ENCODE measurements around the gene MAP3K3. TPM values are rescaled to one million over a fixed set of nuclear protein-coding genes. Genes with fewer than 3 reads are reported as not detected.
A peak's percentile ranks its signal among the peaks of the same experiment; 100 is the strongest.

MAP3K3 gene
- total and polyA plus RNA-seq, 4 donors: 21.9 to 42.6 (median 30.0) TPM

- Histone ChIP-seq H3K4me3 (ENCODE audit: low read depth, low read length) (no peak overlapping the region), H3K4me1 (ENCODE audit: control insufficient read depth, insufficient read depth, low read length) (no peaks in the 10 kb centered on the region), H3K36me3 (ENCODE audit: control insufficient read depth, insufficient read depth, low read length) (peaks cover 13% of the 10 kb centered on the region), H3K27ac (ENCODE audit: low read depth, low read length) (no peak overlapping the region), H3K9me3 (ENCODE audit: control insufficient read depth, insufficient read depth, low read length) (no peaks in the 10 kb centered on the region), H3K27me3 (ENCODE audit: control insufficient read depth, insufficient read depth, low read length) (no peaks in the 10 kb centered on the region)
- no peak for DNase-seq (ENCODE audit: low read depth in 4 of 6, low spot score in 6 of 6)
- 100% methylated on average over 1 of the region's 2 CpGs for WGBS (ENCODE audit: insufficient coverage)
These were observed 8.6 kb upstream of the MAP3K3 start for GRCh38 chr17:63613663-63614062.

GRCh38 chr17:63621229-63621683 lies 961 bp upstream of the MAP3K3 start:
- 8% methylated on average over 7 of the region's 10 CpGs for WGBS (ENCODE audit: insufficient coverage)
- Histone ChIP-seq H3K27me3 (ENCODE audit: control insufficient read depth, insufficient read depth, low read length) (no peaks in the 10 kb centered on the region), H3K36me3 (ENCODE audit: control insufficient read depth, insufficient read depth, low read length) (no peaks in the 10 kb centered on the region), H3K27ac (ENCODE audit: low read depth, low read length) (peak overlapping the region; percentile 89), H3K4me3 (ENCODE audit: low read depth, low read length) (peak overlapping the region; percentile 83), H3K9me3 (ENCODE audit: control insufficient read depth, insufficient read depth, low read length) (no peaks in the 10 kb centered on the region), H3K4me1 (ENCODE audit: control insufficient read depth, insufficient read depth, low read length) (peaks cover 3% of the 10 kb centered on the region)
- no peak for DNase-seq (ENCODE audit: low read depth in 4 of 6, low spot score in 6 of 6)

GRCh38 chr17:63622574-63623390 lies 565 bp downstream of the MAP3K3 start:
- Histone ChIP-seq H3K9me3 (ENCODE audit: control insufficient read depth, insufficient read depth, low read length) (no peaks in the 10 kb centered on the region), H3K36me3 (ENCODE audit: control insufficient read depth, insufficient read depth, low read length) (no peaks in the 10 kb centered on the region), H3K4me1 (ENCODE audit: control insufficient read depth, insufficient read depth, low read length) (peaks cover 6% of the 10 kb centered on the region), H3K4me3 (ENCODE audit: low read depth, low read length) (peak overlapping the region; percentile 83), H3K27me3 (ENCODE audit: control insufficient read depth, insufficient read depth, low read length) (no peaks in the 10 kb centered on the region), H3K27ac (ENCODE audit: low read depth, low read length) (peak overlapping the region; percentile 91)
- under 1% methylated on average over 95 of the region's 100 CpGs for WGBS (ENCODE audit: insufficient coverage)
- peak in 4 of 6 donors; percentile 10 to 72 (median 48) for DNase-seq (ENCODE audit: low read depth in 4 of 6, low spot score in 6 of 6)

- Histone ChIP-seq H3K4me3 (ENCODE audit: low read depth, low read length) (peak overlapping the region; percentile 80), H3K27me3 (ENCODE audit: control insufficient read depth, insufficient read depth, low read length) (no peaks in the 10 kb centered on the region), H3K27ac (ENCODE audit: low read depth, low read length) (peak overlapping the region; percentile 91), H3K9me3 (ENCODE audit: control insufficient read depth, insufficient read depth, low read length) (no peaks in the 10 kb centered on the region), H3K4me1 (ENCODE audit: control insufficient read depth, insufficient read depth, low read length) (peaks cover 6% of the 10 kb centered on the region), H3K36me3 (ENCODE audit: control insufficient read depth, insufficient read depth, low read length) (no peaks in the 10 kb centered on the region)
- DNase-seq (ENCODE audit: low read depth in 4 of 6, low spot score in 6 of 6): no peak
- WGBS (ENCODE audit: insufficient coverage): 2% methylated on average over 3 of the region's 7 CpGs
These were observed 1.7 kb downstream of the MAP3K3 start for GRCh38 chr17:63623786-63624530.

- Histone ChIP-seq H3K9me3 (ENCODE audit: control insufficient read depth, insufficient read depth, low read length) (no peaks in the 10 kb centered on the region), H3K27ac (ENCODE audit: low read depth, low read length) (no peak overlapping the region), H3K36me3 (ENCODE audit: control insufficient read depth, insufficient read depth, low read length) (no peaks in the 10 kb centered on the region), H3K4me1 (ENCODE audit: control insufficient read depth, insufficient read depth, low read length) (peaks cover 6% of the 10 kb centered on the region), H3K4me3 (ENCODE audit: low read depth, low read length) (no peak overlapping the region), H3K27me3 (ENCODE audit: control insufficient read depth, insufficient read depth, low read length) (no peaks in the 10 kb centered on the region)
- WGBS (ENCODE audit: insufficient coverage): no CpG with 5 or more reads among the region's 1 CpG
- DNase-seq (ENCODE audit: low read depth in 4 of 6, low spot score in 6 of 6): no peak
These were observed 2.3 kb downstream of the MAP3K3 start for GRCh38 chr17:63624531-63624880.

GRCh38 chr17:63626551-63627180 lies 4.4 kb downstream of the MAP3K3 start:
- Histone ChIP-seq H3K36me3 (ENCODE audit: control insufficient read depth, insufficient read depth, low read length) (no peaks in the 10 kb centered on the region), H3K4me1 (ENCODE audit: control insufficient read depth, insufficient read depth, low read length) (peaks cover 3% of the 10 kb centered on the region), H3K27ac (ENCODE audit: low read depth, low read length) (no peak overlapping the region), H3K9me3 (ENCODE audit: control insufficient read depth, insufficient read depth, low read length) (no peaks in the 10 kb centered on the region), H3K4me3 (ENCODE audit: low read depth, low read length) (no peak overlapping the region), H3K27me3 (ENCODE audit: control insufficient read depth, insufficient read depth, low read length) (no peaks in the 10 kb centered on the region)
- WGBS (ENCODE audit: insufficient coverage): 40% methylated on average over 1 of the region's 4 CpGs
- peak in 1 of 6 donors; percentile 9 for DNase-seq (ENCODE audit: low read depth in 4 of 6, low spot score in 6 of 6)

GRCh38 chr17:63629627-63630026 lies 7.4 kb downstream of the MAP3K3 start:
- Histone ChIP-seq H3K27me3 (ENCODE audit: control insufficient read depth, insufficient read depth, low read length) (no peaks in the 10 kb centered on the region), H3K36me3 (ENCODE audit: control insufficient read depth, insufficient read depth, low read length) (peaks cover 6% of the 10 kb centered on the region), H3K9me3 (ENCODE audit: control insufficient read depth, insufficient read depth, low read length) (no peaks in the 10 kb centered on the region), H3K4me3 (ENCODE audit: low read depth, low read length) (no peak overlapping the region), H3K4me1 (ENCODE audit: control insufficient read depth, insufficient read depth, low read length) (peaks cover 3% of the 10 kb centered on the region), H3K27ac (ENCODE audit: low read depth, low read length) (no peak overlapping the region)
- no peak for DNase-seq (ENCODE audit: low read depth in 4 of 6, low spot score in 6 of 6)
- WGBS (ENCODE audit: insufficient coverage): no CpG with 5 or more reads among the region's 1 CpG

GRCh38 chr17:63631062-63631461 lies 8.8 kb downstream of the MAP3K3 start:
- no peak for DNase-seq (ENCODE audit: low read depth in 4 of 6, low spot score in 6 of 6)
- Histone ChIP-seq H3K27me3 (ENCODE audit: control insufficient read depth, insufficient read depth, low read length) (no peaks in the 10 kb centered on the region), H3K4me3 (ENCODE audit: low read depth, low read length) (no peak overlapping the region), H3K4me1 (ENCODE audit: control insufficient read depth, insufficient read depth, low read length) (peaks cover 6% of the 10 kb centered on the region), H3K27ac (ENCODE audit: low read depth, low read length) (no peak overlapping the region), H3K36me3 (ENCODE audit: control insufficient read depth, insufficient read depth, low read length) (peaks cover 6% of the 10 kb centered on the region), H3K9me3 (ENCODE audit: control insufficient read depth, insufficient read depth, low read length) (no peaks in the 10 kb centered on the region)
- WGBS (ENCODE audit: insufficient coverage): 100% methylated on average over 1 of the region's 3 CpGs

GRCh38 chr17:63631626-63632025 lies 9.4 kb downstream of the MAP3K3 start:
- Histone ChIP-seq H3K27me3 (ENCODE audit: control insufficient read depth, insufficient read depth, low read length) (no peaks in the 10 kb centered on the region), H3K36me3 (ENCODE audit: control insufficient read depth, insufficient read depth, low read length) (peaks cover 9% of the 10 kb centered on the region), H3K27ac (ENCODE audit: low read depth, low read length) (no peak overlapping the region), H3K4me3 (ENCODE audit: low read depth, low read length) (no peak overlapping the region), H3K9me3 (ENCODE audit: control insufficient read depth, insufficient read depth, low read length) (no peaks in the 10 kb centered on the region), H3K4me1 (ENCODE audit: control insufficient read depth, insufficient read depth, low read length) (peaks cover 11% of the 10 kb centered on the region)
- no peak for DNase-seq (ENCODE audit: low read depth in 4 of 6, low spot score in 6 of 6)
- WGBS (ENCODE audit: insufficient coverage): no CpG with 5 or more reads among the region's 1 CpG

Data from spinal cord (tissue), 10 donors.